Dendritic cell treated with granulocyte-macrophage colony-stimulating factor and Interleukin-4, amounts not matched to agents 40 ng/mL and 50 ng/mL, for 4 days (primary cell): ENCODE results near the gene FRZB.

Experiments
- H3K27ac Mint-ChIP-seq: one replicate; pipeline ENCODE4 v1.8.0; 2022; ENCODE audit warnings: mild to moderate bottlenecking, mixed read lengths
- H3K27me3 Mint-ChIP-seq: one replicate; pipeline ENCODE4 v1.8.0; 2022; ENCODE audit warnings: mild to moderate bottlenecking, mixed read lengths
- H3K36me3 Mint-ChIP-seq: one replicate; pipeline ENCODE4 v1.8.0; 2022; ENCODE audit warnings: low read depth, mixed read lengths
- H3K4me1 Mint-ChIP-seq: one replicate; pipeline ENCODE4 v1.8.0; 2022; ENCODE audit warnings: low read depth, mixed read lengths
- H3K4me3 Mint-ChIP-seq: one replicate; pipeline ENCODE4 v1.8.0; 2022; ENCODE audit warnings: mild to moderate bottlenecking, moderate library complexity, mixed read lengths
- H3K9me3 Mint-ChIP-seq: one replicate; pipeline ENCODE4 v1.8.0; 2022; ENCODE audit warnings: mixed read lengths
- intact Hi-C: fragments of 100-400 bp; cut with micrococcal nuclease; formaldehyde crosslinking; loops from one replicate; pipeline ENCODE4 v1.15.0; 2022

FRZB gene

GRCh38 chr2:182866461-182867406 lies at the start of gene FRZB:
TSS of gene FRZB (minus strand) at chr2:182866637. CDS start at chr2:182866552, 85 bp downstream.
- Mint-ChIP-seq H3K9me3 (no peaks in the 10 kb centered on the region), H3K27ac (no peak within 1 kb of the TSS), H3K4me3 (no peak within 1 kb of the TSS), H3K36me3 (no peaks in the 10 kb centered on the region), H3K27me3 (peaks cover 48% of the 10 kb centered on the region), H3K4me1 (peaks cover 10% of the 10 kb centered on the region)
- intact Hi-C loops, result no loop called here

- H3K27me3 Mint-ChIP-seq, result no peaks in the 10 kb centered on the region
- H3K4me1 Mint-ChIP-seq, result no peaks in the 10 kb centered on the region
- intact Hi-C loops, result no loop called here
- no peak overlapping the region for H3K4me3 Mint-ChIP-seq
- no peak overlapping the region for H3K27ac Mint-ChIP-seq
- H3K9me3 Mint-ChIP-seq, result no peaks in the 10 kb centered on the region
- H3K36me3 Mint-ChIP-seq, result no peaks in the 10 kb centered on the region
These were observed 49.2 kb upstream of the FRZB start for GRCh38 chr2:182915369-182916326.

GRCh38 chr2:182914852-182915251 lies 48.4 kb upstream of the FRZB start:
- H3K36me3 Mint-ChIP-seq, result no peaks in the 10 kb centered on the region
- H3K4me3 Mint-ChIP-seq, result no peak overlapping the region
- intact Hi-C loops, result no loop called here
- no peaks in the 10 kb centered on the region for H3K27me3 Mint-ChIP-seq
- no peaks in the 10 kb centered on the region for H3K9me3 Mint-ChIP-seq
- no peak overlapping the region for H3K27ac Mint-ChIP-seq
- no peaks in the 10 kb centered on the region for H3K4me1 Mint-ChIP-seq

GRCh38 chr2:182913064-182913463 lies 46.6 kb upstream of the FRZB start:
- no peaks in the 10 kb centered on the region for H3K9me3 Mint-ChIP-seq
- H3K4me1 Mint-ChIP-seq, result no peaks in the 10 kb centered on the region
- no peak overlapping the region for H3K27ac Mint-ChIP-seq
- intact Hi-C loops, result no loop called here
- H3K36me3 Mint-ChIP-seq, result no peaks in the 10 kb centered on the region
- no peak overlapping the region for H3K4me3 Mint-ChIP-seq
- H3K27me3 Mint-ChIP-seq, result no peaks in the 10 kb centered on the region

GRCh38 chr2:182912518-182912915 lies 46.1 kb upstream of the FRZB start:
- Mint-ChIP-seq H3K36me3 (no peaks in the 10 kb centered on the region), H3K27me3 (no peaks in the 10 kb centered on the region), H3K4me1 (no peaks in the 10 kb centered on the region), H3K9me3 (peaks cover 3% of the 10 kb centered on the region), H3K27ac (no peak overlapping the region), H3K4me3 (no peak overlapping the region)
- intact Hi-C loops, result no loop called here

GRCh38 chr2:182911813-182912517 lies 45.5 kb upstream of the FRZB start:
- H3K27ac Mint-ChIP-seq, result no peak overlapping the region
- H3K4me3 Mint-ChIP-seq, result no peak overlapping the region
- no peaks in the 10 kb centered on the region for H3K27me3 Mint-ChIP-seq
- no peaks in the 10 kb centered on the region for H3K36me3 Mint-ChIP-seq
- peaks cover 8% of the 10 kb centered on the region for H3K9me3 Mint-ChIP-seq
- no peaks in the 10 kb centered on the region for H3K4me1 Mint-ChIP-seq
- intact Hi-C loops, result no loop called here

- Mint-ChIP-seq H3K27ac (no peak overlapping the region), H3K4me3 (no peak overlapping the region), H3K36me3 (no peaks in the 10 kb centered on the region), H3K27me3 (no peaks in the 10 kb centered on the region), H3K9me3 (peaks cover 10% of the 10 kb centered on the region), H3K4me1 (no peaks in the 10 kb centered on the region)
- intact Hi-C loops, result no loop called here
These were observed 44.5 kb upstream of the FRZB start for GRCh38 chr2:182910965-182911364.

GRCh38 chr2:182907081-182907830 lies 40.8 kb upstream of the FRZB start:
- intact Hi-C loops, result no loop called here
- no peaks in the 10 kb centered on the region for H3K27me3 Mint-ChIP-seq
- H3K9me3 Mint-ChIP-seq, result peaks cover 10% of the 10 kb centered on the region
- no peak overlapping the region for H3K27ac Mint-ChIP-seq
- no peaks in the 10 kb centered on the region for H3K36me3 Mint-ChIP-seq
- H3K4me1 Mint-ChIP-seq, result no peaks in the 10 kb centered on the region
- H3K4me3 Mint-ChIP-seq, result no peak overlapping the region

GRCh38 chr2:182906454-182906853 lies 40.0 kb upstream of the FRZB start:
- H3K27ac Mint-ChIP-seq, result no peak overlapping the region
- no peaks in the 10 kb centered on the region for H3K27me3 Mint-ChIP-seq
- H3K36me3 Mint-ChIP-seq, result no peaks in the 10 kb centered on the region
- no peaks in the 10 kb centered on the region for H3K4me1 Mint-ChIP-seq
- peaks cover 10% of the 10 kb centered on the region for H3K9me3 Mint-ChIP-seq
- intact Hi-C loops, result no loop called here
- no peak overlapping the region for H3K4me3 Mint-ChIP-seq

- H3K36me3 Mint-ChIP-seq, result no peaks in the 10 kb centered on the region
- no peaks in the 10 kb centered on the region for H3K4me1 Mint-ChIP-seq
- H3K9me3 Mint-ChIP-seq, result peaks cover 10% of the 10 kb centered on the region
- intact Hi-C loops, result no loop called here
- no peaks in the 10 kb centered on the region for H3K27me3 Mint-ChIP-seq
- H3K4me3 Mint-ChIP-seq, result no peak overlapping the region
- H3K27ac Mint-ChIP-seq, result no peak overlapping the region
These were observed 38.4 kb upstream of the FRZB start for GRCh38 chr2:182904844-182905243.

GRCh38 chr2:182903566-182903965 lies 37.1 kb upstream of the FRZB start:
- Mint-ChIP-seq H3K4me1 (no peaks in the 10 kb centered on the region), H3K27me3 (no peaks in the 10 kb centered on the region), H3K36me3 (no peaks in the 10 kb centered on the region), H3K9me3 (peaks cover 10% of the 10 kb centered on the region), H3K4me3 (no peak overlapping the region), H3K27ac (no peak overlapping the region)
- intact Hi-C loops, result no loop called here

- intact Hi-C loops, result no loop called here
- H3K9me3 Mint-ChIP-seq, result peaks cover 7% of the 10 kb centered on the region
- H3K36me3 Mint-ChIP-seq, result no peaks in the 10 kb centered on the region
- no peaks in the 10 kb centered on the region for H3K4me1 Mint-ChIP-seq
- H3K27me3 Mint-ChIP-seq, result no peaks in the 10 kb centered on the region
- no peak overlapping the region for H3K4me3 Mint-ChIP-seq
- H3K27ac Mint-ChIP-seq, result no peak overlapping the region
These were observed 35.3 kb upstream of the FRZB start for GRCh38 chr2:182901748-182902147.

- H3K36me3 Mint-ChIP-seq, result no peaks in the 10 kb centered on the region
- intact Hi-C loops, result no loop called here
- no peak overlapping the region for H3K27ac Mint-ChIP-seq
- no peaks in the 10 kb centered on the region for H3K4me1 Mint-ChIP-seq
- H3K27me3 Mint-ChIP-seq, result no peaks in the 10 kb centered on the region
- no peak overlapping the region for H3K4me3 Mint-ChIP-seq
- peaks cover 30% of the 10 kb centered on the region for H3K9me3 Mint-ChIP-seq
These were observed 32.3 kb upstream of the FRZB start for GRCh38 chr2:182898718-182899117.
